CD4-positive, alpha-beta T cell treated with Interleukin-17A for 4 hours (primary cell): ENCODE results near the gene SFRP5.
A peak's percentile ranks its signal among the peaks of the same experiment; 100 is the strongest.

Source experiments
- DNase-seq: peaks from one replicate; pipeline ENCODE4 v3.0.0-alpha.2; 2020; ENCODE audit warnings: mixed read lengths

The SFRP5 gene

GRCh38 chr10:97771913-97772823 lies at the start of gene SFRP5:
Gene SFRP5, minus strand, starts transcription at chr10:97771999. Its CDS starts 166 bp downstream, at chr10:97771833.
- no peak for DNase-seq

- no peak for DNase-seq
These were observed 48.4 kb upstream of the SFRP5 start for GRCh38 chr10:97820096-97820704.

GRCh38 chr10:97818572-97818971 lies 46.8 kb upstream of the SFRP5 start:
- no peak for DNase-seq

- no peak for DNase-seq
These were observed 44.8 kb upstream of the SFRP5 start for GRCh38 chr10:97816609-97817008.

GRCh38 chr10:97814996-97815395 lies 43.2 kb upstream of the SFRP5 start:
- DNase-seq, result no peak

GRCh38 chr10:97813311-97813710 lies 41.5 kb upstream of the SFRP5 start:
- no peak for DNase-seq

GRCh38 chr10:97812696-97813095 lies 40.9 kb upstream of the SFRP5 start:
- DNase-seq, result no peak

GRCh38 chr10:97811958-97812357 lies 40.2 kb upstream of the SFRP5 start:
- DNase-seq, result no peak

GRCh38 chr10:97810446-97810845 lies 38.6 kb upstream of the SFRP5 start:
- no peak for DNase-seq

- no peak for DNase-seq
These were observed 34.1 kb upstream of the SFRP5 start for GRCh38 chr10:97805949-97806348.

- no peak for DNase-seq
These were observed 33.5 kb upstream of the SFRP5 start for GRCh38 chr10:97805096-97805884.

GRCh38 chr10:97801422-97801821 lies 29.6 kb upstream of the SFRP5 start:
- DNase-seq, result no peak

- no peak for DNase-seq
These were observed 28.7 kb upstream of the SFRP5 start for GRCh38 chr10:97800474-97800873.

GRCh38 chr10:97798958-97799610 lies 27.3 kb upstream of the SFRP5 start:
- DNase-seq, result no peak

- peak; percentile 34 for DNase-seq
These were observed 24.9 kb upstream of the SFRP5 start for GRCh38 chr10:97796651-97797050.

- no peak for DNase-seq
These were observed 24.1 kb upstream of the SFRP5 start for GRCh38 chr10:97795886-97796285.

- DNase-seq, result peak; percentile 83
These were observed 20.3 kb upstream of the SFRP5 start for GRCh38 chr10:97791824-97792721.

- DNase-seq, result no peak
These were observed 18.1 kb upstream of the SFRP5 start for GRCh38 chr10:97789770-97790397.

- DNase-seq, result no peak
These were observed 17.0 kb upstream of the SFRP5 start for GRCh38 chr10:97788552-97789442.

GRCh38 chr10:97785731-97786130 lies 13.9 kb upstream of the SFRP5 start:
- DNase-seq, result no peak
